Transverse colon (tissue), 4 donors: ENCODE measurements around the gene ANKS1A. TPM values are rescaled to one million over a fixed set of nuclear protein-coding genes. Genes with fewer than 3 reads are reported as not detected.
A peak's percentile ranks its signal among the peaks of the same experiment; 100 is the strongest.
"Not testable (repeated sequence)": the region's sequence is repeated elsewhere in the genome, so short reads cannot be mapped to it uniquely, and the experiment has no call there.

Source experiments
- DNase-seq: peaks from one replicate; pipeline ENCODE4 v3.0.0-alpha.2; 2019
- H3K27ac ChIP-seq, 4 donors: fragments of 200-600 bp; sonication (generic); 2 replicates each; pipeline ENCODE4 v1.5.1; 2016 to 2018; ENCODE audit warnings: inconsistent platforms in 4 of 4
- H3K27me3 ChIP-seq: fragments of 200-600 bp; sonication (generic); 2 replicates; pipeline ENCODE4 v1.5.1; 2017; ENCODE audit warnings: inconsistent platforms
- H3K36me3 ChIP-seq, 4 donors: fragments of 200-600 bp; sonication (generic); 2 replicates each; pipeline ENCODE4 v1.5.1; 2017 to 2019; ENCODE audit warnings: inconsistent platforms in 4 of 4
- H3K4me1 ChIP-seq, 4 donors: fragments of 200-600 bp; sonication (generic); 2 replicates each; pipeline ENCODE4 v1.5.1; 2017 to 2020; ENCODE audit warnings: inconsistent platforms in 4 of 4
- H3K4me3 ChIP-seq, 4 donors: fragments of 200-600 bp; sonication (generic); 1 replicate in 1 of 4; 2 replicates in 3 of 4; pipeline versions ENCODE4 v1.5.1 to v1.6.1; 2017 to 2019; ENCODE audit warnings: inconsistent platforms in 4 of 4
- H3K9me3 ChIP-seq, 2 donors: fragments of 200-600 bp; sonication (generic); 2 replicates each; pipeline ENCODE4 v1.5.1; 2017 to 2019; ENCODE audit warnings: inconsistent platforms in 2 of 2
- EP300 ChIP-seq: sonication (generic); formaldehyde crosslinking; IDR thresholded peaks from one replicate; pipeline ENCODE4 v1.6.1; 2017; ENCODE audit warnings: antibody characterized with exemption, low read depth
- POLR2A ChIP-seq: fragments of 450-650 bp; IDR thresholded peaks from one replicate; pipeline ENCODE4 v1.6.1; 2016; ENCODE audit warnings: antibody characterized with exemption, mild to moderate bottlenecking, moderate library complexity
- POLR2AphosphoS5 ChIP-seq, 3 donors: sonication (generic); formaldehyde crosslinking; IDR thresholded peaks; one replicate each; pipeline ENCODE4 v1.6.1; 2016; ENCODE audit warnings: antibody characterized with exemption in 3 of 3
- WGBS, 2 donors: methylation state at CpG; one replicate each; pipeline ENCODE4 v1.1.5; 2018; ENCODE audit warnings: low coverage in 1 of 2; 5-methylcytosine and 5-hydroxymethylcytosine counted together
- in situ Hi-C, 4 donors: fragments of 200-750 bp; cut with MboI; loops; one replicate each; pipeline versions ENCODE4 v1.15.0 to v1.15.1; 2017; ENCODE audit warnings: low sequenced_read_pairs in 3 of 4, low pct_ligation_motif_present in 1 of 4, low pct_unique_long_range_greater_than_20kb in 1 of 4
- intact Hi-C: fragments of 100-400 bp; cut with DNase I; formaldehyde crosslinking; loops from one replicate; pipeline ENCODE4 v1.15.1; 2023; ENCODE audit warnings: low total_unique reads
- total RNA-seq, 4 donors: library from RNA; depleted of rRNA; stranded (reverse); fragments of >200 nt; gene quantifications; one replicate each; pipeline ENCODE4 v1.1.0, GENCODE V29; 2016
- TF ChIP-seq, protein P1 (sequence below), 5 experiments: fragments of 200-600 bp in 3 of 5; fragments of 450-650 bp in 2 of 5; sonication (generic) in 3 of 5; IDR thresholded peaks; 1 replicate in 2 of 5; 2 replicates in 3 of 5; pipeline ENCODE4 v1.5.1; 2016 to 2017; ENCODE audit warnings: antibody characterized with exemption in 5 of 5, inconsistent platforms in 3 of 5, mild to moderate bottlenecking in 2 of 5, moderate library complexity in 1 of 5

The ANKS1A gene, protein sequence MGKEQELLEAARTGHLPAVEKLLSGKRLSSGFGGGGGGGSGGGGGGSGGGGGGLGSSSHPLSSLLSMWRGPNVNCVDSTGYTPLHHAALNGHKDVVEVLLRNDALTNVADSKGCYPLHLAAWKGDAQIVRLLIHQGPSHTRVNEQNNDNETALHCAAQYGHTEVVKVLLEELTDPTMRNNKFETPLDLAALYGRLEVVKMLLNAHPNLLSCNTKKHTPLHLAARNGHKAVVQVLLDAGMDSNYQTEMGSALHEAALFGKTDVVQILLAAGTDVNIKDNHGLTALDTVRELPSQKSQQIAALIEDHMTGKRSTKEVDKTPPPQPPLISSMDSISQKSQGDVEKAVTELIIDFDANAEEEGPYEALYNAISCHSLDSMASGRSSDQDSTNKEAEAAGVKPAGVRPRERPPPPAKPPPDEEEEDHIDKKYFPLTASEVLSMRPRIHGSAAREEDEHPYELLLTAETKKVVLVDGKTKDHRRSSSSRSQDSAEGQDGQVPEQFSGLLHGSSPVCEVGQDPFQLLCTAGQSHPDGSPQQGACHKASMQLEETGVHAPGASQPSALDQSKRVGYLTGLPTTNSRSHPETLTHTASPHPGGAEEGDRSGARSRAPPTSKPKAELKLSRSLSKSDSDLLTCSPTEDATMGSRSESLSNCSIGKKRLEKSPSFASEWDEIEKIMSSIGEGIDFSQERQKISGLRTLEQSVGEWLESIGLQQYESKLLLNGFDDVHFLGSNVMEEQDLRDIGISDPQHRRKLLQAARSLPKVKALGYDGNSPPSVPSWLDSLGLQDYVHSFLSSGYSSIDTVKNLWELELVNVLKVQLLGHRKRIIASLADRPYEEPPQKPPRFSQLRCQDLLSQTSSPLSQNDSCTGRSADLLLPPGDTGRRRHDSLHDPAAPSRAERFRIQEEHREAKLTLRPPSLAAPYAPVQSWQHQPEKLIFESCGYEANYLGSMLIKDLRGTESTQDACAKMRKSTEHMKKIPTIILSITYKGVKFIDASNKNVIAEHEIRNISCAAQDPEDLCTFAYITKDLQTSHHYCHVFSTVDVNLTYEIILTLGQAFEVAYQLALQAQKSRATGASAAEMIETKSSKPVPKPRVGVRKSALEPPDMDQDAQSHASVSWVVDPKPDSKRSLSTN
- total RNA-seq = 10 to 100 TPM; 37.5 to 44.0 (median 38.9) TPM

DNA sequence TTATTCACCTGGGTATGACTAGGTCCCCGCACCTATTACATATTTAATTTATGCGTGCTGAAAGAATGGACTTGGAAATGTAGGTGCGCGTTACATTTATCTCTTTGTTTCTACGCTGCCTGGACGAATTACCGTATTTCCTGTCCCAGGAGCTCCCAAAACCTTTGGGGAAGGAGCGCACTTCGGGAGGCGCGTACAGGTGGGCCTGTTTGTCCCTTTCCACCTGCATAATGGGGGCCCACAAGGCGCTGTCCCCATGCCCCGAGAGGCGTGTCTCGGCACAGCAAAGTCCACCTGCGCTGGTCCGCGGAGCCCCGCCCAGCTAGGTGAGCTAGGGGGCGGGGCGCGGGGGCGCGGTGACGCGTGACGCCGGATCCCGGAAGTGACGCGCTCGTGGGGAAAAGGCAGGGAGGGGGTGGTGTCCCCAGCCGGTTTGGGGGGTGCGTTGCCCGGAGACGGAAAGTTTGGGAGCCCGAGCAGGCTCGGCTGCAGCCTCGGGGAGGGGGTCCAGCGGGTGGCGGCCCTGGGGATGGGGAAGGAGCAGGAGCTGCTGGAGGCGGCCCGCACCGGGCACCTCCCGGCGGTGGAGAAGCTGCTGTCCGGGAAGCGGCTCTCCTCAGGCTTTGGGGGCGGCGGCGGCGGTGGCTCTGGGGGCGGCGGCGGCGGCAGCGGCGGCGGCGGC is at the start of gene ANKS1A:
Gene ANKS1A, plus strand, starts transcription at position 382 of the 682 bp plus-strand sequence. Its CDS starts 148 bp downstream, at position 530.
- DNase-seq = peak; percentile 94
- H3K27ac ChIP-seq = peak within 1 kb of the TSS; percentile 87 to 93 (median 90)
- peak within 1 kb of the TSS; percentile 88 to 96 (median 92) for H3K4me3 ChIP-seq
- H3K4me1 ChIP-seq = peaks cover 17 to 42% (median 26%) of the 10 kb centered on the region in 4 donors
- intact Hi-C loops (no loop called here), in situ Hi-C loops (no loop called here)
- peaks cover 0 to 12% (median 0%) of the 10 kb centered on the region in 4 donors for H3K36me3 ChIP-seq
- 2% methylated on average over 23 of the region's 60 CpGs; no CpG with 5 or more reads in 1 of the 2 donors for WGBS, 2 donors
- no peaks in the 10 kb centered on the region for H3K27me3 ChIP-seq
- TF ChIP-seq, protein P1, sequence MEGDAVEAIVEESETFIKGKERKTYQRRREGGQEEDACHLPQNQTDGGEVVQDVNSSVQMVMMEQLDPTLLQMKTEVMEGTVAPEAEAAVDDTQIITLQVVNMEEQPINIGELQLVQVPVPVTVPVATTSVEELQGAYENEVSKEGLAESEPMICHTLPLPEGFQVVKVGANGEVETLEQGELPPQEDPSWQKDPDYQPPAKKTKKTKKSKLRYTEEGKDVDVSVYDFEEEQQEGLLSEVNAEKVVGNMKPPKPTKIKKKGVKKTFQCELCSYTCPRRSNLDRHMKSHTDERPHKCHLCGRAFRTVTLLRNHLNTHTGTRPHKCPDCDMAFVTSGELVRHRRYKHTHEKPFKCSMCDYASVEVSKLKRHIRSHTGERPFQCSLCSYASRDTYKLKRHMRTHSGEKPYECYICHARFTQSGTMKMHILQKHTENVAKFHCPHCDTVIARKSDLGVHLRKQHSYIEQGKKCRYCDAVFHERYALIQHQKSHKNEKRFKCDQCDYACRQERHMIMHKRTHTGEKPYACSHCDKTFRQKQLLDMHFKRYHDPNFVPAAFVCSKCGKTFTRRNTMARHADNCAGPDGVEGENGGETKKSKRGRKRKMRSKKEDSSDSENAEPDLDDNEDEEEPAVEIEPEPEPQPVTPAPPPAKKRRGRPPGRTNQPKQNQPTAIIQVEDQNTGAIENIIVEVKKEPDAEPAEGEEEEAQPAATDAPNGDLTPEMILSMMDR (IDR thresholded peaks at IDR 0.05) = no peak
- TF ChIP-seq POLR2A (peak; percentile 93), POLR2AphosphoS5 (IDR thresholded peaks at IDR 0.05) (peak; percentile 91 to 96 (median 92)), EP300 (no peak)
- H3K9me3 ChIP-seq = no peaks in the 10 kb centered on the region

DNA sequence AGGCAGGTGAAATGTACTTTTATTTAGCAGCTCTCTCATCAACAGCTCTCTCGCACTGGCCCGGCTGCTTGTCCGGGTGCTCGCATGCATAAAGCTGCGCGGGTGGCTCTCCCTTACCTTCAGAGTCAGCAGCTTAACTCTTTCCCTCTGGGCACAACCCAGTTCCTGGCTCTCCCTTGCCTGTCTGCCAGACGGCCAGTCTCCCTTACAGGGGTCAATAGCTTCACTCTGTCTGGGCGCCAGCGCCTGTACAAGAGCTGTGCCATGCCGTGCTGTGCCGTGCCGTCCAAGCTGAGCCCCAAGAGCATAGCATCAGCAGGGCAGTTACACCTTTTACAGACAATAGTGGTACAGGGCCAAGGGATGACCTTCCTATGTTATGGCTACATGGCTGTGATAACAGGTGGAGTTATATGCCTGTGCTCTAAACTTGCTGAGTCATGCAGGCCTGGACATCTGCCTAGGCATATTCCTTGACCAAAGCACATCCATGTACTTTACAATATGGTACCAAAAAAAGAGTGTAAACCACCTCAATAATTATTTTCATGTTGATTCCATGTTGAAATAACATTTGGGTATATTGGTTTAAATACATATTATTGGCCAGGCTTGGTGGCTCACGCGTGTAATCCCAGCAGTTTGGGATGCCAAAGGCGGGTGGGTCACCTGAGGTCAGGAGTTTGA is 49.2 kb upstream of the ANKS1A start:
- 88 to 97% methylated on average over 3 to 15 of the region's 15 CpGs for WGBS, 2 donors
- no peak for DNase-seq
- Histone ChIP-seq H3K27ac (no peak overlapping the region), H3K9me3 (no peaks in the 10 kb centered on the region), H3K27me3 (no peaks in the 10 kb centered on the region), H3K36me3 (peaks cover 0 to 8% (median 4%) of the 10 kb centered on the region in 4 donors), H3K4me3 (no peak overlapping the region), H3K4me1 (no peaks in the 10 kb centered on the region)
- TF ChIP-seq, protein P1 (IDR thresholded peaks at IDR 0.05) = no peak
- TF ChIP-seq POLR2A (no peak), EP300 (no peak), POLR2AphosphoS5 (IDR thresholded peaks at IDR 0.05) (no peak)
- in situ Hi-C loops = no loop called here
- intact Hi-C loops = no loop called here

DNA sequence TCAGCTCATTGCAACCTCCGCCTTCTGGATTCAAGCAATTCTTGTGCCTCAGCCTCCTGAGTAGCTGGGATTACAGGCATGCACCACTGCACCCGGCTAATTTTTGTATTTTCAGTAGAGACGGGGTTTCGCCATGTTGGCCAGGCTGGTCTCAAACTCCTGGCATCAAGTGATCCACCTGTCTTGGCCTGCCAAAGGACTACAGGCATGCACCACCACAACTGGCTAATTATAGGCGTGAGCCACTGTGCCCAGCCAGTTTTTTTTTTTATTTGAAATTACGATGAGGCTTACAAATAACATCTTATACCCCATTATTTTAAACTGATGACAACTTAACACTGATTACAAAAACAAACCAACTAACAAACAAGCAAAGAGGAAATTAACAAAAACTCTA is 40.0 kb upstream of the ANKS1A start:
- H3K27me3 ChIP-seq, H3K4me1 ChIP-seq, DNase-seq, H3K4me3 ChIP-seq, in situ Hi-C loops, intact Hi-C loops, H3K9me3 ChIP-seq, H3K27ac ChIP-seq: not testable (repeated sequence)
- 97 to 98% methylated on average over 4 to 6 of the region's 6 CpGs for WGBS, 2 donors
- peaks cover 0 to 10% (median 2%) of the 10 kb centered on the region in 4 donors for H3K36me3 ChIP-seq

DNA sequence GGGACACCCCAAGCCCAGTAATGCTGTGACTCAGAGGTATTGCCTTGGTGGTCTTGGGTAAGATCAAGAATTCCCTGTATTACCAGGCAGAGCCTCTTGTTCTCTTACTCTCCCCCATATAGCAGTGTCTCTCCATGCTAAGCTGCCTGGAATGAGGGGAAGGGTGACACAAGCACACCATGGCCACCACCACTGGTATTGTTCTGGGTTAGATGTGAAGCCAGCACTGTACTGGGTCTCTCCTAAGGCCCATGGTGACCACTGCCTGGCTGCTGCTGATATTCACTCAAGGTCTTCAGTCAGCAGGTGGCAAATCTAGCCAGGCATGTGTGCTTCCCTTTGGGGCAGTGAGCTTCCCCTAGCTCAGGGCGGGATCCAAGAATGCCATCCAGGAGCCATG is 37.7 kb upstream of the ANKS1A start:
- in situ Hi-C loops = no loop called here
- DNase-seq = no peak
- no peaks in the 10 kb centered on the region for H3K4me1 ChIP-seq
- intact Hi-C loops = no loop called here
- no peaks in the 10 kb centered on the region for H3K27me3 ChIP-seq
- WGBS, 2 donors = 100% methylated on average over 1 of the region's 1 CpG; no CpG with 5 or more reads in 1 of the 2 donors
- H3K4me3 ChIP-seq = no peak overlapping the region
- TF ChIP-seq POLR2AphosphoS5 (IDR thresholded peaks at IDR 0.05) = no peak
- TF ChIP-seq EP300 = no peak
- TF ChIP-seq, protein P1 (IDR thresholded peaks at IDR 0.05) = no peak
- TF ChIP-seq POLR2A = no peak
- peaks cover 0 to 21% (median 7%) of the 10 kb centered on the region in 4 donors for H3K36me3 ChIP-seq
- no peaks in the 10 kb centered on the region for H3K9me3 ChIP-seq
- H3K27ac ChIP-seq = no peak overlapping the region
